H9 (cell line): Measurements from ENCODE around the gene APAF1. TPM values are rescaled to one million over a fixed set of nuclear protein-coding genes. Genes with fewer than 3 reads are reported as not detected.
A peak's percentile ranks its signal among the peaks of the same experiment; 100 is the strongest.

Experiments
- DNase-seq: peaks from one replicate; pipeline ENCODE4 v3.0.0-alpha.2; 2017
- H2AFZ ChIP-seq: one replicate; pipeline ENCODE4 v1.6.1; 2013; ENCODE audit warnings: mild to moderate bottlenecking, low read length, control low read depth, moderate library complexity
- H2AK5ac ChIP-seq: 2 replicates; pipeline ENCODE4 v1.6.1; 2013; ENCODE audit warnings: low read length, control low read depth, mixed read lengths; ENCODE audit not compliant: insufficient read length
- H2BK120ac ChIP-seq: one replicate; pipeline ENCODE4 v1.6.1; 2013; ENCODE audit warnings: low read depth, mild to moderate bottlenecking, low read length, control low read depth, inconsistent platforms; ENCODE audit not compliant: poor library complexity, severe bottlenecking
- H2BK12ac ChIP-seq: 2 replicates; pipeline ENCODE4 v1.6.1; 2013; ENCODE audit warnings: low read length, control low read depth, mixed read lengths, low read depth; ENCODE audit not compliant: insufficient read length
- H2BK15ac ChIP-seq: 2 replicates; pipeline ENCODE4 v1.6.1; 2013; ENCODE audit warnings: low read depth, low read length, control low read depth
- H2BK20ac ChIP-seq: one replicate; pipeline ENCODE4 v1.6.1; 2013; ENCODE audit warnings: low read depth, mild to moderate bottlenecking, low read length, control low read depth, inconsistent platforms; ENCODE audit not compliant: poor library complexity, severe bottlenecking
- H2BK5ac ChIP-seq: 2 replicates; pipeline ENCODE4 v1.6.1; 2013; ENCODE audit warnings: low read length, control low read depth, mixed read lengths; ENCODE audit not compliant: insufficient read length
- H3K14ac ChIP-seq: 2 replicates; pipeline ENCODE4 v1.6.1; 2013; ENCODE audit warnings: low read length, control low read depth; ENCODE audit not compliant: insufficient read depth
- H3K18ac ChIP-seq: 2 replicates; pipeline ENCODE4 v1.6.1; 2013; ENCODE audit warnings: low read depth, mild to moderate bottlenecking, mixed read lengths, low read length, control low read depth; ENCODE audit not compliant: insufficient read length
- H3K23ac ChIP-seq: 2 replicates; pipeline ENCODE4 v1.6.1; 2013; ENCODE audit warnings: low read length, control low read depth, mixed read lengths, low read depth; ENCODE audit not compliant: insufficient read length
- H3K23me2 ChIP-seq: 2 replicates; pipeline ENCODE4 v1.6.1; 2013; ENCODE audit warnings: low read depth, mild to moderate bottlenecking, mixed read lengths, low read length, control low read depth; ENCODE audit not compliant: insufficient read length, poor library complexity, severe bottlenecking
- H3K27ac ChIP-seq: 2 replicates; pipeline ENCODE4 v1.5.1; 2013; ENCODE audit warnings: low read length, control low read depth, mixed read lengths, low read depth; ENCODE audit not compliant: insufficient read length
- H3K27me3 ChIP-seq: 2 replicates; pipeline ENCODE4 v1.6.1; 2013; ENCODE audit warnings: low read length, control low read depth, inconsistent platforms; ENCODE audit not compliant: insufficient read depth
- H3K4ac ChIP-seq: 2 replicates; pipeline ENCODE4 v1.6.1; 2013; ENCODE audit warnings: low read depth, mild to moderate bottlenecking, control low read depth, inconsistent platforms, low read length, moderate library complexity
- H3K4me1 ChIP-seq: 2 replicates; pipeline ENCODE4 v1.6.1; 2013; ENCODE audit warnings: low read length, control low read depth, inconsistent platforms; ENCODE audit not compliant: insufficient read depth
- H3K4me2 ChIP-seq: 2 replicates; pipeline ENCODE4 v1.6.1; 2013; ENCODE audit warnings: low read length, control low read depth, mixed read lengths; ENCODE audit not compliant: insufficient read length, insufficient read depth
- H3K56ac ChIP-seq: 2 replicates; pipeline ENCODE4 v1.6.1; 2013; ENCODE audit warnings: low read depth, mild to moderate bottlenecking, mixed read lengths, low read length, control low read depth; ENCODE audit not compliant: insufficient read length
- H3K79me1 ChIP-seq: 2 replicates; pipeline ENCODE4 v1.6.1; 2013; ENCODE audit warnings: low read depth, mild to moderate bottlenecking, moderate library complexity, low read length, control low read depth, inconsistent platforms; ENCODE audit not compliant: insufficient read depth, poor library complexity, severe bottlenecking
- H3K79me2 ChIP-seq: 2 replicates; pipeline ENCODE4 v1.6.1; 2013; ENCODE audit warnings: low read length, control low read depth, inconsistent platforms; ENCODE audit not compliant: insufficient read depth
- H3K9ac ChIP-seq: 2 replicates; pipeline ENCODE4 v1.6.1; 2013; ENCODE audit warnings: low read length, control low read depth, mixed read lengths; ENCODE audit not compliant: insufficient read length; ENCODE audit errors: extremely low read depth
- H3K9me3 ChIP-seq: one replicate; pipeline ENCODE4 v1.6.1; 2013; ENCODE audit warnings: low read depth, low read length, inconsistent platforms; ENCODE audit not compliant: control insufficient read depth
- H3T11ph ChIP-seq: one replicate; pipeline ENCODE4 v1.6.1; 2013; ENCODE audit warnings: mild to moderate bottlenecking, low read length, control low read depth, inconsistent platforms
- H4K20me1 ChIP-seq: one replicate; pipeline ENCODE4 v1.6.1; 2013; ENCODE audit not compliant: control insufficient read depth, insufficient read length, insufficient read depth
- H4K5ac ChIP-seq: 2 replicates; pipeline ENCODE4 v1.6.1; 2013; ENCODE audit warnings: low read depth, mild to moderate bottlenecking, mixed read lengths, low read length, control low read depth; ENCODE audit not compliant: insufficient read length
- H4K8ac ChIP-seq: replicated peaks from 2 replicates; pipeline ENCODE4 v1.6.1; 2013; ENCODE audit warnings: low read length, control low read depth, mixed read lengths, low read depth; ENCODE audit not compliant: insufficient read length
- H4K91ac ChIP-seq: 2 replicates; pipeline ENCODE4 v1.6.1; 2013; ENCODE audit warnings: low read depth, mild to moderate bottlenecking, moderate library complexity, mixed read lengths, low read length, control low read depth; ENCODE audit not compliant: insufficient read length
- H3K27ac Mint-ChIP-seq, 3 experiments: 2 replicates in 2 of 3; 3 replicates in 1 of 3; pipeline ENCODE4 v1.8.0; 2020 to 2021; ENCODE audit warnings: mixed read lengths in 3 of 3, mild to moderate bottlenecking in 1 of 3, moderate library complexity in 1 of 3
- H3K27me3 Mint-ChIP-seq: 2 replicates; pipeline ENCODE4 v1.8.0; 2021; ENCODE audit warnings: low read depth, mild to moderate bottlenecking, moderate library complexity, mixed read lengths
- H3K36me3 Mint-ChIP-seq, 3 experiments: 2 replicates in 2 of 3; 3 replicates in 1 of 3; pipeline ENCODE4 v1.8.0; 2020 to 2021; ENCODE audit warnings: low read depth in 3 of 3, mixed read lengths in 3 of 3; ENCODE audit not compliant: insufficient read depth in 1 of 3
- H3K4me1 Mint-ChIP-seq, 2 experiments: 2 replicates each; pipeline ENCODE4 v1.8.0; 2020; ENCODE audit warnings: mixed read lengths in 2 of 2
- H3K4me3 Mint-ChIP-seq, 2 experiments: 2 replicates in 1 of 2; 3 replicates in 1 of 2; pipeline ENCODE4 v1.8.0; 2020 to 2021; ENCODE audit warnings: mild to moderate bottlenecking in 2 of 2, mixed read lengths in 2 of 2, moderate library complexity in 1 of 2
- H3K9me3 Mint-ChIP-seq, 2 experiments: 2 replicates in 1 of 2; 3 replicates in 1 of 2; pipeline ENCODE4 v1.8.0; 2020; ENCODE audit warnings: mild to moderate bottlenecking in 2 of 2, mixed read lengths in 2 of 2, moderate library complexity in 1 of 2
- CTCF ChIP-seq: fragments of 200-600 bp; sonication (generic); conservative IDR thresholded peaks from 3 replicates; pipeline ENCODE4 v1.8.0; 2021; ENCODE audit warnings: antibody characterized with exemption, mild to moderate bottlenecking
- WGBS: extraction: QIAGEN DNeasy Blood & Tissue Kit; methylation state at CpG from one replicate; pipeline ENCODE4 v1.1.7; 2013; ENCODE audit warnings: missing lambda C conversion rate, low lambda C conversion rate, mixed read lengths; ENCODE audit not compliant: insufficient read length; ENCODE audit errors: extremely low coverage; 5-methylcytosine and 5-hydroxymethylcytosine counted together
- total RNA-seq: library from RNA; stranded (reverse); gene quantifications from 2 replicates; pipeline ENCODE4 v1.2.1, GENCODE V29; 2021

The APAF1 gene
- total RNA-seq, 1 experiment from 2014 or later: 16.5 TPM

DNA sequence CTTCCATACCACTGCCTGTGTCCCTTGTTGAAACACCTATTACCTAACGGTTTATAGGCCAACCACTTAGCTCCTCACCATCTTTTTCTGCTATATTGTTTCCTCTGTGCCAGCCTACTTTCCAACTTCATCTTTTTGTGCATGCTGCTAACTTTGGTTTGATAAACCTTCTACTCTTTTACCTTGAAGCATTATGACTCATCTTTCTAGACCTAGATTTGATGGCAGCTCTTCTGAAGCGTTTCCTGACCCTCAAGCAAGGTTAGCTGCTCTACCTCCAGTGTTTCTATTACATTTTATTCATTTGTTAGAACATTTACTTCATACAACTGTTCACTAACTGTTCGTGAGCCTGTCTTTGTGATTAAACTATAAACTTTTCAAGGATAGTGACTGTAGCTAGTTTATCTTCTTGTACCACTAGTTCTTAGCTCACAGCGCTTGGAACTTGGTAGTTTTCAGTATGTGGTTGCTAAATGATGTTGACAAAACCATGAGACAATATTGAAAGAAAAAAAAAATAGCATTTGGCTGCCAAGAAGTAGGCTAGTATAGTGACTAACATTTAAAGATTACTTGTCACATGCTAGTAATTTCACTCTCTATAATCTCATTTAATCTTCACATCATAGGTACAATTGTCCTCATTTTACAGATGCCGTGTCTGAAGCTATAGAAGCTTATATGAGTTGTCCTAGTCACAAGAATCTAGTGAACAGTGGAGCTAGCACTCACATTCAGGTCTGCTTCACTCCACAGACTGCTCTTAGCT is 79.5 kb downstream of the APAF1 start:
- Histone ChIP-seq H3K23ac (no peak overlapping the region), H3K79me2 (no peaks in the 10 kb centered on the region), H3K27me3 (no peaks in the 10 kb centered on the region), H3K9me3 (no peaks in the 10 kb centered on the region), H4K20me1 (no peaks in the 10 kb centered on the region), H2BK20ac (no peak overlapping the region), H3K4ac (no peak overlapping the region), H3K4me2 (no peak overlapping the region), H3K9ac (peak overlapping the region; percentile 29), H4K91ac (no peak overlapping the region), H2AFZ (no peak overlapping the region), H2BK120ac (no peak overlapping the region), H4K8ac (no peak overlapping the region), H4K5ac (no peak overlapping the region), H3K23me2 (no peaks in the 10 kb centered on the region), H2BK12ac (no peak overlapping the region), H3T11ph (no peak overlapping the region), H3K79me1 (no peaks in the 10 kb centered on the region), H2BK15ac (no peak overlapping the region), H2BK5ac (no peak overlapping the region), H3K27ac (no peak overlapping the region), H3K14ac (no peak overlapping the region), H2AK5ac (no peak overlapping the region), H3K4me1 (no peaks in the 10 kb centered on the region), H3K18ac (no peak overlapping the region), H3K56ac (no peak overlapping the region)
- no peak for TF ChIP-seq CTCF
- no peak for DNase-seq
- no peaks in the 10 kb centered on the region for H3K27me3 Mint-ChIP-seq
- no peak overlapping the region for H3K4me3 Mint-ChIP-seq
- no peaks in the 10 kb centered on the region for H3K9me3 Mint-ChIP-seq
- WGBS: no CpG with 5 or more reads among the region's 5 CpGs
- peaks cover 0 to 22% (median 21%) of the 10 kb centered on the region in 3 experiments; a peak in 5 of 7 replicates for H3K36me3 Mint-ChIP-seq
- H3K4me1 Mint-ChIP-seq: no peaks in the 10 kb centered on the region
- H3K27ac Mint-ChIP-seq: no peak overlapping the region
